GM12874 (cell line): ENCODE data around the gene SPATA31C1.
A peak's percentile ranks its signal among the peaks of the same experiment; 100 is the strongest.

Experiments
- TF ChIP-seq, protein P1 (sequence below): IDR thresholded peaks from 2 replicates; pipeline ENCODE4 v1.5.1; 2011; ENCODE audit warnings: low read depth, mild to moderate bottlenecking, control low read depth, low read length, moderate library complexity; ENCODE audit not compliant: insufficient read depth

SPATA31C1 gene

DNA sequence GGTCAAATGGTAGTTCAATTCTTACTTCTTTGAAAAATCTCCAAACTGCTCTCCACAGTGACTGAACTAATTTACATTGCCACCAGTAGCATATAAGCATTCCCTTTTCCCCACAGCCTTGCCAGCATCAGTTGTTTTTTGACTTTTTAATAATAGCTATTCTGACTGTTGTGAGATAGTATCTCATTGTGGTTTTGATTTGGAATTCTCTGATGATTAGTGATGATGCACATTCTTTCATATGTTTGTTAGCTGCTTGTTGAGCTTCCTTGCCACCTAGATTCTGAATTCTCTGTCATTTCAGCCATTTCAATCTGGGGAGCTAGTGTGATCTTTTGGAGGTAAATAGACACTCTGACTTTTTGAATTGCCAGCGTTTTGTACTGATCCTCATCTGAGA lies 32.5 kb downstream of the SPATA31C1 start:
- TF ChIP-seq, protein P1, sequence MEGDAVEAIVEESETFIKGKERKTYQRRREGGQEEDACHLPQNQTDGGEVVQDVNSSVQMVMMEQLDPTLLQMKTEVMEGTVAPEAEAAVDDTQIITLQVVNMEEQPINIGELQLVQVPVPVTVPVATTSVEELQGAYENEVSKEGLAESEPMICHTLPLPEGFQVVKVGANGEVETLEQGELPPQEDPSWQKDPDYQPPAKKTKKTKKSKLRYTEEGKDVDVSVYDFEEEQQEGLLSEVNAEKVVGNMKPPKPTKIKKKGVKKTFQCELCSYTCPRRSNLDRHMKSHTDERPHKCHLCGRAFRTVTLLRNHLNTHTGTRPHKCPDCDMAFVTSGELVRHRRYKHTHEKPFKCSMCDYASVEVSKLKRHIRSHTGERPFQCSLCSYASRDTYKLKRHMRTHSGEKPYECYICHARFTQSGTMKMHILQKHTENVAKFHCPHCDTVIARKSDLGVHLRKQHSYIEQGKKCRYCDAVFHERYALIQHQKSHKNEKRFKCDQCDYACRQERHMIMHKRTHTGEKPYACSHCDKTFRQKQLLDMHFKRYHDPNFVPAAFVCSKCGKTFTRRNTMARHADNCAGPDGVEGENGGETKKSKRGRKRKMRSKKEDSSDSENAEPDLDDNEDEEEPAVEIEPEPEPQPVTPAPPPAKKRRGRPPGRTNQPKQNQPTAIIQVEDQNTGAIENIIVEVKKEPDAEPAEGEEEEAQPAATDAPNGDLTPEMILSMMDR: no peak

DNA sequence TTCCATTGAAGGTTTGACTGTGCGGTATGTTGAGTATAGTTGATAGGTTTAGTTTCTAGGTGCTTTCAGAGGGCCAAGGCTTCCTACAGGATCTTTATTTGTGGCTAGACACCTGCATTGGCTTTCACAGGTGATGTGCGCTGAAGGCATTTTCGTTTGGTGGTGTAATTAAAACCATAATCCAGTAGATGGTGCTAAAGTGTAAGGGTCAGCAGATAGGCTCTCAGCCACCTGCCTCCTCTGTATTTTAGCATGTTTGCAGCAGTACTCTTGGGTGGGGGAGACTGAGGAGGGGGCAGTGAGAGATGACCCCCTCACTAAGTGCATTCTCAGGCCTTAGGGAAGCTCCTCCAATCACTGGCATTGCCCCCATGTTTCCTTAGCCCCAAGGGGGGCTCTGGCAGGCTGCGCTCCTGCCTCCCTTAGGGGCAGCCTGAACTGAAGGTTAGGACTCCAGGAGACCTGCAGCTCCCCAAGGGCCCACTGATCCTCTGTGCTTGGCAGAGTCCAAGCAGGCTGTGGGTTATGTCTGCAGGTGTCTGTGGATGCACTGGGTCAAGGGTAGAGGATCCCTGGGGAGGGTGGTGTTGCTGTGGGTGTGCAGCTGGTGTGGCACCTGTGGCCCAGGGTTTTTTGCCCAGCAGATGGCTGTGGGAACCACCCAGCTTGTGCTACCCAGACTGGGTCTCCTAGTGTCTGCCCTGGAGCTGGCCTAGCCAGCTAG lies 33.2 kb downstream of the SPATA31C1 start:
- TF ChIP-seq, protein P1: peak; percentile 40; the same call in 1 of the 2 replicates

DNA sequence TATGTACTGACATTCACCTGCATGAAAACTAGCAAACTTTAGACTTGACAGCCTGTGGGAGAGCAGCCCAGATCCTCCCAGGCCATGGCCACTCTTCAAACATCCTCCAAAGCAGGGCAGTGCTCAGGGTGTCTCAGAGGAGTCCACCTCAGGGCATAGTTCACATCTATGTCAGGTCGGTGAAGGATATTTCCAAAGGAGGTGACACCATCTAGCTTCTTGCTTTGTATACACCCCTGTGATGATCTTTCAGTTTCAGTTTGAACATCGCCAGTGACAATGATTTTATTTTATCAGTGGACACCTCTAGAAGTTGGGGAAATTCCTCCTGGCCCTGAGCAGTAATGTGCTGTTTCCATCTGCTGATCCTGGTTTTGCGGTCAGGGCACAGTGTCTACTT lies 36.5 kb downstream of the SPATA31C1 start:
- TF ChIP-seq, protein P1: no peak

DNA sequence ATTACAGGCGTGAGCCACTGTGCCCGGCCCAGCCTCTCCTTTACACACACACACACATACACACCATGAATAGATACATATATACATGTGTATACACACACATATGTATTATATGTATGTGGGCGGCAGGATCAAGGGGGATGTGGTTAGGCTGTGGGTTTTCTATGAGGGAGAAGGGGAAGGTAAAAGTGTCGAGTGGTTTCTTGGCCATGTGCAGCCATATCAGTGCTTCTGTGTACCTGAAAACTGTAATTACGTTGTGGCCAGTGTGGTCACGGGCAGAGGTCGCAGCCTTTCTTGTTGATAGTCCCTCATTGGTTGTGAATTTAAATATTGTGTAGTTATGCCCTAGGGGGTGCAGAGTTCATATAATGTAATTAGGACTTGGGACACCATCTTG lies 40.1 kb downstream of the SPATA31C1 start:
- TF ChIP-seq, protein P1: no peak

DNA sequence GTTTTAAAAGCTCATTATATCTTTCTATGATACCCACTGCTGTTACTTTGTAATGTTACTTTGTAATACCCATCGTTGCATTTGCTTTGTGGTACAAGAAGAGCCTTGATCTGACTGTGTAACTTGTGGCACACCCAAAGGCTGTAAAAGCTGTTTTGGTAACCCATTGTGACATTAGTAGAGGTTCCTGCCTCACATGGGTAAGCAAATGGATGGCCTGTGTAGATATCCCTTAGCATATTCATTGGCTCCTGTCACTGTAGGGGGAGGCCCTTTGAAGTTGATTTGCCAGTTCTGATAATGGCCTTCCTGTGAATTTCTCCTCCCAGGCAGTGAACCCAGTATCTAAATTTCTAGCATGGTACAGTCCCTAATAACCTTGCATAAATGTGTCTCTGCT lies 40.8 kb downstream of the SPATA31C1 start:
- TF ChIP-seq, protein P1: no peak

DNA sequence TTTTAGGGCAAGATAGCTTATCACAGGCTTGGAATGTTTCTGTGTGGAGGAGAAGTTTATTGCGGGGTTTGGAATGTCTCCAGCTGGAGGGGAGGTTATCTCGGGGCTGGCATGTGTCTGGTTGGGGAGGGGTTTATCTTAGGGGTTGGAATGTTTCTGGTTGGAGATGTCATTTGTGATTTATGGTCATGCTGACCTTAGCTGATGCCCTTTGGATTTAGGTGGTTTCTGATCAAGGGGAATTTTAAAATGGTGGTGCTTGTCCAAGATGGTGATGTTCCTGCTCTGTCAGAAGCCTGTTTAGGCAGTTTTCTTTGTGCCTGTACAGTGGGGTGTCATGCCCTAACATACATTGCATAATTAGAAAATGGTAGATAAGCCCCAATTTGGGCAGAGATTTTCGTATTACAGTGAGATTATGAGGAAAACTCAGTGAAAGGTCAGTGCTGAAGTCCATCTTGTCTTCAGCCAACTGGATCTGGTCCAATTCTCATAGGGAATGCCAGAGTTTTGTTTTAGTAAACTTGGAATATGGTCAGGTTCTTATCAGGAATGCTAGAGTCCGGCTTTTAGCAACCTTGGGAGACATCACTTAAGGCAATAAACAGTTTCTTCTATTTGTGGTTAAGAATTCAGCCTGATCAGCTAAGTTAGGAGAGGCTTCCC lies 42.3 kb downstream of the SPATA31C1 start:
- TF ChIP-seq, protein P1: no peak

DNA sequence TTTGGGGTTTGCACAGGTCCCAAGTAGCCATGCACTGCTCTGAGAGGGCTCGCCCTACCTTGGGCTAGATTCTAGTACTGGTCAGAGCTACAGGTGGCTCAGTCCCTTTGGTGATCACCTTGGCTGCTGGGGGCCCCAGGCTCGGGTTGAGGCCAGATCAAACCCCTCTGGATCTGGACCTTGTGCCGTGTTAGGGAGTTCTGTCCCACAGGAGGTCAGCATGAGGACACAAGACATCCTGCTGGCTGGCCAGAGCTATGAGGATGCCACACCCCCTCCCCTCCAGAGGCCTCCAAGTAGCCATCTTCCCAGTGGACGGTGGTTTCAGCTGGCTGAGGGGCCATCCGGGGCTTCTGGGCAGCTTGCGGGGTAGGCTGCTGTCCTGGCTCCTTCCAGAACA lies 46.0 kb downstream of the SPATA31C1 start:
- TF ChIP-seq, protein P1: no peak
